T follicular helper cell (primary cell): ENCODE measurements around the gene TRAF3.

Experiments
- DNase-seq: peaks from one replicate; pipeline ENCODE4 v3.0.0-alpha.2; 2020; ENCODE audit warnings: low read depth

Gene TRAF3

DNA sequence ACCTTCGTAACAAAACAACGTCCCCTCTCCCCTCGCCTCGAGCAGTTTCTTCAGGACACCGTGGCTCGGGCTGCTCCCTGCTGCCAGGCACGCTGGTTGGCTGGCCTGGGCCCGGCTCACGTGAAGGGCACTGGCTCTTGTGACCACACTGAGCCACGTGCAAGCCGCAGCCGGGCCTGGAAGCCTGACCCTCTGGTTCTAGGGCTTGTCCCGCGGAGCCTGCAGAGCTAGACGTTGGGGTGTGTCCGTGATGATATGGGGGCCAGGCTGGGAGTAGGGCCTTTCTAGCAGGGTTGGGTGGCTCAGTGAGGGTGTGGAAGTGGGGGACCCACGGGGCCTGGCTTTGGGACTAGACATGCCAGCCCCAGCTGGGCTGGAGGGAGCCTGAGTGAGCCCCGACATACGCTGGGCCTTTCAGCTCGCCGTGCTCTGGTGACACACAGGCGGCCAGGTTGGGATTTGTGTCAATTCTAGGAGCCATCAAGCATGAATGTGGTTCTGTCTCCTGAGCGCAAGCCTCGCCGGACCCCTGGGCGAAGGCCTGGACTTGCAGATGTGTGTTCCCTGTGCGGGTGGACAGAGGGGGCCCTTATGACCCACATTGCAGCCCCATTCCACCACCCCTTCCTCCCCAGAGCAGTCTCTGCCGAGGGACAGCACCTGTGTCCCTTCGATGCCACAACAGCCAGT, 131.7 kb downstream of the TRAF3 start:
- DNase-seq = no peak

DNA sequence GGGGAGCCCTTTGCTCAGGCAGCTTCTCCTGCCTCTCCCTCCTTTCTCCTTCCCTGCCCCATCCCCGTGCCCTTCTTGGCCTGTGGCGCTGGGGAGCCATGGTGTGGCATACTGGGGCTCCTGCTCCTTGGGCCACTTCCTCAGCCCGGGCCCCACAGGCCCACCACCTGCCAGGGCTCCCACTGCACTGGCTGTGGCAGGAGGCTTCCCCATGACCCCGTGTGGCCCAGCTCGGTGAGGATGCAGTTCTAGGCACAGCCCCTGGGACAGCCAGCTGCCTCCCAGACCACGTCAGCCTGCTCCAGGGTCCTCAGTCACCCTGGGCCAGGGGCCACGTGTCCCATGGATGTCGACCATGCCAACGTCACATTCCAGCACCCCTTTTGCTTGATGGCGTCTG, 132.2 kb downstream of the TRAF3 start:
- DNase-seq = no peak

DNA sequence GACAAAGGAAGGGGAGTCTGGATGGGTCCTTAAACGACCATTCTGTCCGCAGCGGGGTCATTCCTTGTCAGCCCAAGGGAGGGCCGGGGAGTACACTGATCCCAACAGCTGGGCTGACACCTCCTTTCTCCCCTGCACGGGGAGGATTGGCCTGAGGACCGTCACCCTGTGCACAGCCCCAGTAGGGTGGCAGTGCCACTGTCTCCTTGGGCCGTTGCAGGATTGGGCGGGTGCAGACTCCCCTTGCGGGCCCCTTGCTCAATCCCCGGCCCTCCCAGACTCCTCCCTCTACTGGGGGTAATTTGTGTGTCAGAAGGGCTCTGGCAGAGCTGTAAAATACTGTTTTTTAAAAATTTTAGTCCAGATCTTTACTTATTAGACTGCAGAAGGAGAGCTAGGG, 132.7 kb downstream of the TRAF3 start:
- no peak for DNase-seq

DNA sequence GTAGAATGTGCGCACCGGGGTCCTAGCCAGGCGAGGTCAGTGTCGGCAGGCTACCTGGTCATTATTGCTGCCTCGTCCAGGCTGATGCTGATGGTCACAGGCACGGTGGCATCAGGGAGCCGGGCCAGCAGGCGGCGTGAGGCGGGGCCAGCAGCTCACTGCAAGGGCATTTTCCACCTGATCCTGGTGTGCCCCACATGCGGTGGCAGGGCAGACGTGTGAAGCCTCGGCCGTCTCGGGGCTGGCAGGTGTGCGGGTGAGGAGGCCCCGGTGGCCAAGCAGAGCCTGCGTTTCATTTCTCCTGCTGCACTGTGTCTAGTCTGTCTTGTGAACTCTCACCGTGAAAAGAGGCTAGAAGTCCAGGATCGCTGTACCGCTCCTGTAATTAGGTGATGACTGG, 133.2 kb downstream of the TRAF3 start:
- DNase-seq = no peak

DNA sequence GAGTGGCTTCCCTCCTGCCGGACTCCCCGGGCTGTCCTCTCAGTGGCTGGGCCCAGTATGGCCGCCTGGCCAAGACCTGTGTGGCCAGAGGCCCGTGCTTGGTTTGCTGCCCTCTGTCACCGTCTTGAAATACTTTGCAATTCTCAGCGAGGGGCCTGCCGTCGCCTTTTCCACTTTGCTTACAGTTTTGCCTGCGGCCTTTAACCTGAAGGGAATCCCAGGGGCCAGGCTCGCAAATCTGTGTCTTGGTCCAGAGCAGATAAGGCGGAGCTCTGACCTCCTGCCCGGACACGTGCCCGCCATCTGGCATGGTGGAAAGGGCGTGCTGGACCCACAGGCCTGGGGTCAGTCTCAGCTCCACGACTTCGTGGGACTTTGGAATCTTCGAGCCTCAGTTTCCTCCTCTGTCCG, 134.3 kb downstream of the TRAF3 start:
- DNase-seq = no peak

DNA sequence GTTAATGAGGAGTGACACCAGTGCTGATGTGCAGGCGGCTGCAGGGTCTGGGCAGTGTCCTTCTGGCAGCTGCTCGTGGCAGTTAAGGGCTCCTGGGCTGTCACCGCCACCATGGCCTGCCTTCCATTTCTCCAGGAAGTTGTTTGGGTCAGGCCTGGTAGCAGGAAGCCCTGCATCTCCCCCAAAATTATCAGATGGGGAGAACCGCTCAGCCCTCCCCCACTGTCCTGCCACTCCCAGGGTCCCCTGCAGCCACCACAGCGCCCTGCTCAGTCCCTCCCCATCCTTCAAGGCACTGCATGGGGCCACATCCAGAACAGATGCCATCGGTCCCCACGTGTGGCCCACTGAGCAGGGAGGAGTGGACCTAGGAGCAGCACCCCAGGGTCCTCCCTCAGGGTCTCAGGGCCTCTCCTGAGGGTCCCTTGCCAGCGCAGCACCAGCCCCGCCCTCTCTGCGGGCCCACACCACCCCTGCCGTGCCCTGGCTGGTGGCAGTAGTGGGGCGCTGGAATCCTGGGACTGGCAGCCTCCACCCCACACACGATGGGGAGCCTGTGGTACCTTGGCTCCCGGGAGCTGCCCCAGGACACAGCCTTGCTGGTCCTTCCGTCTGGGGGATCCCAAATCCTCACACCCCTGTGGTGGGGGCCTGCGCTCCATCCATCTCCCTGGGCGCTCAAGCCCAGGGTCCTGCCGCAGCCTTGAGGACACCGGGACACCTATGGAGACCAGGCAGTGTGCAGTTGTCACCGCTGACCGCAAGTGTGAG, 134.9 kb downstream of the TRAF3 start:
- DNase-seq = no peak

DNA sequence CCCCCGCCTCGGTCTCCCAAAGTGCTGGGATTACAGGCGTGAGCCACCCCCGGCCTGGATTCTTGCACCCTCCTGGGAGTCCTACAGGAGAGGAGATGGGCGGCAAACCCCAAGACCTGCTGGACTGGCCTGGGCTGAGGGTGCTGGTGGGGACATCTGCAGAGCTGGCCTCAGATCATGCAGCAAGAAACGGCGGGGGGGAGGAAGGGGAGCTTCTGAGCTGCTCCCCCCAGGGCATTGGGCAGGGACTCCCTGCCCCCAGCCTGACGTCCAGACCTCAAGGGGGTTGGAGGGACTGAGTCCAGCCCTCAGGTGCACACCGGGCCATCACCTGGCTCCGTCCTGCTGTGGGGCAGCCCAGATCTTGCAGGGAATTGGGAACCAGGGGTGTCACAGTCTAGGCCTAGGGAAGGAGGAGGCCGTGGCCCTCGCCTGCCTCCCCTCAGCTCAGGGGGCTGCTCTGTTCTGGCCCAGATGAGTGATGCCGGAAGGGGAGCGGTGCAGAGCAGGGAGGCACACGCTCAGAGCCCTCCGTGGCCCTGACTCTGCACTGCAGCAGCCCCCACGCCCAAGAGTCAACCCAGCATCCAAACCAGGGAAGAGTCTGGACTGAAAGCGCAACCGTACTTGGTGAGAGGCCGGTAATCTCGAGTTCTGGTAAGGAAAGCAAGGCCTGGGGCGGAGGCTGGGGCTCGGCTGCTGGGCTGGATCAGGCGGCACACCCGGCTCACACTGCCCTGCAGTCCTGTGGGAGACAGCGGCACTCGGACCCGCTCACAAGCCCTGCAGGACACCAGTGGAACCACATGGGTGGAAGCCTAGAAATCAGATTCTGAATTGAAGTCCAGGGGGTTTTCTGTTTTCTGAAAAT, 136.3 kb downstream of the TRAF3 start:
- DNase-seq = no peak

DNA sequence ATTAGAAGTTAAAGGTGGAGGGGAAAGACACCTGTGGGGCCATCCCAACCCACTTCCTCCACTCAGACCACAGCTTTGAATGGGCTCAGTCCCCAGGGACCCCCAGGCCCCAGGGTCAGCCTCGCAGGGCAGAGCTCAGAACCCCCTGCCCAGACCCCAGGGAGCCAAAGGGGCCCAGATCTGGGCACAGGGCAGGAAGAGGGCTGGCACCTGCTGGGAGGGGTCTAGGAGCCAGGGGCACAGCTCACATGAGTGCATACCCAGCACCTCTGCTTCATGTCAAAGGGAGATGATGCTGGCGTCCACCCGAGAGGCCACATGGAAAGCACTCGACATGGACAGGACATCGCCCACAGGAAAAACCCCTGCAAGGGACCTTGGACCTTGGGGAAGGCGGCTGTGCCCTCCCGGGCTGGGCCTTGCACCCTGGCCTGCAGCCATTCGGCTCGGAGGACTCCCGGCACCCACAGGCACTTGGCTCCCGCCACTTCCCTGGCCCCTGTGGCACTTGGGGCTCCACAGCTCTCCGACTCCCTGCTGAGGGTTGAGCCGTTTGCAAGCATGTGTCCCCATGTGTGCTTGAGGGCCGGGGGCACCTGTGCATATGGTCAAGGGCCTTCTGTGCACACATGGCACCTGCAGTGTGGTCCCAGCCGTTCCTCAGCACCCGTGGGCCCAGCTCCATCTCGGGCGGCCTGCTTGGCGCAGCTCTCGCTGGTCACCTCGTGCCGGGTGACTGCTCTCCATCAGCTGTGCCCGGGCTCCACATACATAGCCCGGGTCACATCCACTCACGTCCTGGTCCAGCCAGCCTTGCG, 137.4 kb downstream of the TRAF3 start:
- no peak for DNase-seq

DNA sequence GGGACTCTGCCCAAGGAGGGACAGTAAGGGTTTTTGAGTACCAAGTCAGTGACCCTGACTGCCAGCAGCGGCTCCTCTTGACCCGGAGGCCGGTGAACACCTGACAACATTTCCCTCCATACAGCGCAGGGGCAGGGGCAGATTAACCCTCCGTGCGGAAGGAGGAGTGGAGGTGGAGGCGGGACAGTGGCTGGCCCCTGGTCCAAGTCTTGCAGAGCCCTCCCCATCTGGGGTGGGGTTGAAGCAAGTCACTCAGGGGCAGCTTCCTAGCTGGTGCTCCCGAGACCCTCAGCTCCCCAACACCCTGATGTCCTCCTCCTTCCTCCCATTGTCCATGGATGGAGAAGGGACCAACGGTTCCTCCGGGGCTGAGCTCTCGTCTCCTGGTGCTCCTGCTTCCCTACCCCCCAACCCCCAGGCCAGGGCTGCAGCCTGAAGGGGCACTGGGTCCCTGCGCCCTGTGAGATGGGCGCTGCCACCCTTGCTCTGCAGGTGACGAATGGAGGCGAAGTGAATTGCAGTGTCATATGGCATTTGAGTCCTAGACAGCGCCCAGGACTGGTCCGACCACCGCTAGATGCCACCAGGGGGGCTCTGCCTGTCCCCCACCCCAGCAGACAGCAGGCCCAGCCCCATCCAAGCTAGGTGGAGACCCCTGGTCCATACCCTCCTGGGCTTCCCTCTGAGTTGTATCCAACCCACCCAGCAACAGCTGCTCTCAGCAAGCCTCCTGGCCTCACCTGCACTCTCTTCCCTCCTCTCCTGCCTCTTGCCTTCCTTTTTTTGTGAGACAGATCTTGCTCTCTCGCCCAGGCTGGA, 138.3 kb downstream of the TRAF3 start:
- no peak for DNase-seq

DNA sequence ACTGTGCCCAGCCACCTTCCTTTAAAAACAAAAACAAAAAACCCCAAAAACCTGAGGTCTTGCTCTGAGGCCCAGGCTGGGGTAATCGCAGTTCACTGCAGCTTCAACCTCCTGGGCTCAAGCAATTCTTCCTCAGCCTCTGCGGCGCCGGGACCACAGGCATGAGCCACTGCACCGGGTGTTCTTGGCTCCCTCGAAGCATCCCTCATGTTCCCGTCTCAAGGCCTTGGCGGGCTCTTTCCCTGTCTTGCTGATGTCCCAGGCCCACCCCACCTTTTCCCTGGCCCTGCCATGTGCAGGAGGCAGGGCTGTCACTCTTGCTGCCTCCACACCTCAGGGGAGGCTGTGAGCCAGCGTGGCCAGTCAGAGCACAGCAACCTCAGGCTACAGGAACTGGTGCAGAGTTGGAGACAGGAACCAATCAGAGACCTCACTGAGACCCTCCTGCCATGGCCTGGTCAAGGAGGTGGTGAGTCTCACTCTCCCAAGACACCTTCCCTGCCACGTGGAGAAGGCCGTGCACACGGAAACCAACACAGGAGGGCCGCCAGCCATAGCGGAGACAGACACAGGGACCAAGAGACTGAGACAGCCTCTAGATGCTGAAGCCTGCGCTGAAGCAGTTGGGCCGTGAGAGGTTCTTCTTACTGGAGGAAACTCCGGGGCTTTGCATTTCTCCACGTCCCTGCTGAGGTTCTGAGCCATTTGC, 139.3 kb downstream of the TRAF3 start:
- no peak for DNase-seq

DNA sequence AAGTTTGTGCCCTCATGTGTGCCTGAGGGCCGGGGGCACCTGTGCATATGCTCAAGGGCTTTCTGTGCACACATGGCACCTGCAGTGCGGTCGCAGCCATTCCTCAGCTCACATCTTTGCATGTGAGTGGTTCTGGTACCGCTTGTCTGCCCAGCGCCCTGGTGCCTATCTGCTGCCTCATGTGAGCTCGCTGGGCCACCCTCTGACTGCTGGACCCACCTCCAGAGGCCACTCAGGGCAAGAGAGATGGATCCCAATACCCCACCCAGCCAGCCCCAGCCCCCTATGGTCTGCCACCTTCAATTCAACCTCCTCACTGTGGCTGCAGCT, 139.8 kb downstream of the TRAF3 start:
- no peak for DNase-seq

DNA sequence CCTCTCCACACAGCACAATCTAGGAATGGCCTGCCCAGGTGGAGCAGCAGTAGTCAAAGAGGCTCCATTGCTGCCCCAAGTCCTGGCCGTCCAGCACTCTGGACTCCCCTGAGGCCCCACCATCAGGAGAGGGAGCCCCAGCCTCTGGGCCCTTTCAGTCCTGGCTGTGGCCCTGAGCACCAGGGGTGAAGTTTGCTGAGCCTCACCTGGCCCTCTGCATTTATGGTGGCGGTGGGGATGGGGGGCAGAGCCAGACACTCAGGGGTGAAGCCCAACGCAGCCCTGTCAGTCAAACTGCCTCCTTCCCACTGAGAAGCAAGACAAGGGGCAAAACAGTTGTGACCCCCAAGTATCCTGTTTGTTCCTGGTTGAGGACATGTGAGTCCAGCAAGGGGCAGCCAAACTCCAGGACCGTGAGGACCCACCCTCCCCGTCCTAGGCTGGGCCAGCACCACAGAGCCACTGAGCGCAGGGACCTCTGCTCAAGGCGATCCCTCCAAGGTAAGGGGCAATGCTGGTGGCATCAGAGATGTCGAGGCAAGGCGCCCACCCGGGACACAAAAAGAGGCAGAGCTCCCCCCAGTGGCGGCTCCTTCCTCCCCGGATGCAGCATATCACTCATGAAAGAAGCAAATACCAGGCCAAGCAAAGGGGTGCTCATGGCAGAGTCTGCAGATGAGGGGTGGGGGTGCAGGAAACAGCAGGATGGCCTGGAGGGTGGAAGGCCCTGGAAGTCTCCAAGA, 140.4 kb downstream of the TRAF3 start:
- DNase-seq = peak; percentile 27

DNA sequence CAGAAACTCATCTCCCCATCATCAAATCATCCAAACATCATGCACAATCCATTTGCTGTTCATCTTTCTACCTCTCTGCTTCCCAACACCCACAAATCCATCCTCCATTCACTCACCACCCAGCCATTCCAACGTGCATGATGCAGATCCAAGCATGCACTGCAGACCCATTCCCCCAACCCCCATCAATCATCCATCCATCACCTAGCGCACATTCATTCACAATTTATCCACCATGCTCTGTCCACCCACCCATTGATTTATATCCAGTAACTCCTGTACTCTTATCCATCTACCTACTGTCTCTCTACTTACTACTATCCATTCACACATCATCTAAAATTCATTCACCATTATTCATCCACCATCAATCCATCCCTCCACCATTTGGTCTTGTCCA, 141.2 kb downstream of the TRAF3 start:
- DNase-seq = no peak

DNA sequence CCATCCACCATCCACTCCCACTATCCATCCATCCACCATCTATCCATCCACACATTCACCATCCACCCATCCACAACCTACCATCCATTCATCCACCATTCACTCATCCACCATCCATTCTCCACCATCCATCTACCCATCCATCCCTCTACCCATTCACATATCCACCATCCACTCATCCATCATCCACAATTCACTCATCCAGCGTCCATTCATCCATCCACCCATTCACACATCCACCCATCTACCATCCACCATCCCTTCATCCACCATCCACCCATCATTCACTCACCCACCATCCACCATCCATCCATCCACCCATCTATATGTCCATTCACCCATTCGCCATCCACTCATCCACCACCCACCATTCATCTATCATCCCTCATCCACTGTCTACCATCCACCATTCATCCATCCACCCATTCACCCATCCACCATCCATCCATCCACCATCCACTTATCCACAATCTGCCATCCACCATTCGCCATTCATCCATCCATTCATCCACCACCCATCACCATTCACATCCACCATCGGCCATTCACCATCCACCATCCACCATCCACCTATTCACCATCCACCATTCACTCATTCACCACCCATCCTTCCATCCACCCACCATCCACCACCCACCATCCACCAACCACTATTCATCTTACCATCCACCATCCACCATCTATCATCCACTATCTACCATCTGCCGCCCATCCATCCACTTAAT, 143.2 kb downstream of the TRAF3 start:
- DNase-seq = no peak

DNA sequence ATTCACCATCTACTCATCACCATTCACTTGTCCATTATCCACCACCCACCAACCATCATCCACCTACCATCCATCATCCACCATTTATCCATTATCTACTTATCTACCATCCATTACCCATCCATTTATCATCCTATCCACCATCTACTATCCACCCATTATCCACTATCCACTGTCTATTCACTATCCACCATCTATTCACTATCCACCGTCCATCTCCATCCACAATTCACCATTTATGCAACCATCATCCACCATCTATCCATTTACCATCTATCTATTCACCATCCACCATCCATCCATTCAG, 143.7 kb downstream of the TRAF3 start:
- no peak for DNase-seq

DNA sequence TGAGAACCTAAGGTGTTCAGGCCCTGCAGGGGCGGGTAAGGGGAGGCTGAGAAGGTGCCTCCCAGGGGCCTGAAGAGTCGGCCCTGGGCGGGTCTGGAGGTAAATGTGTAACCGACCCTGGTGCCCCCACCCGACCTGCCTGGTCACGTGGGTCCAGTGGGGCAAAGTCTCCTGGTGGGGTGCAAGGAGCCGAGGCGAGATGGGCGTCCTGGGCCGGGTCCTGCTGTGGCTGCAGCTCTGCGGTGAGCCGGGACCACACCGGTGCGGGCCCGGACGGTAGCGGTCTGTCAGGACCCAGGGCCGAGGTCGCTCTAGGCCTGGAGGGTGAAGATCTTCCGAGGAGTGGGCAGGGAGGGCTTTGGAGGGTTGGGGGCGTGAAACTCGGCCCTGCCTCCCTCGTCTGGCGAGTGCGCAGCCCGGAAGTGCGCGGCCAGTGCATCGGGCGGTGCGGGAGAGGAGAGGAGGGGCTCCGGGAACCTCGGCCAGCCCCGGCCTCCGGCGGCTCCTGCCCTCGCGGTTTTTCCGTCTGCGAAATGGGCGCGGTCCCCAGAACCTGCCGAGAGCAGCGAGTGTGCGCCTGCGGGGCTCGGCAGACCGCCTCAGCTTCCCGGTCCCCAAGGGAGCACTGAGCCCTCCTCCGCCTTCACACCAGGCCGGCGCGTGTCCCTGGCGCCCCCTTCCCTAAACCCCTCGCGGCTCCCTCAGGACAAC, 145.4 kb downstream of the TRAF3 start, which contains the start of gene AMN:
Gene AMN (plus strand): TSS at position 174 of the 711 bp plus-strand sequence. CDS start 26 bp downstream, at position 200.
- DNase-seq = no peak

DNA sequence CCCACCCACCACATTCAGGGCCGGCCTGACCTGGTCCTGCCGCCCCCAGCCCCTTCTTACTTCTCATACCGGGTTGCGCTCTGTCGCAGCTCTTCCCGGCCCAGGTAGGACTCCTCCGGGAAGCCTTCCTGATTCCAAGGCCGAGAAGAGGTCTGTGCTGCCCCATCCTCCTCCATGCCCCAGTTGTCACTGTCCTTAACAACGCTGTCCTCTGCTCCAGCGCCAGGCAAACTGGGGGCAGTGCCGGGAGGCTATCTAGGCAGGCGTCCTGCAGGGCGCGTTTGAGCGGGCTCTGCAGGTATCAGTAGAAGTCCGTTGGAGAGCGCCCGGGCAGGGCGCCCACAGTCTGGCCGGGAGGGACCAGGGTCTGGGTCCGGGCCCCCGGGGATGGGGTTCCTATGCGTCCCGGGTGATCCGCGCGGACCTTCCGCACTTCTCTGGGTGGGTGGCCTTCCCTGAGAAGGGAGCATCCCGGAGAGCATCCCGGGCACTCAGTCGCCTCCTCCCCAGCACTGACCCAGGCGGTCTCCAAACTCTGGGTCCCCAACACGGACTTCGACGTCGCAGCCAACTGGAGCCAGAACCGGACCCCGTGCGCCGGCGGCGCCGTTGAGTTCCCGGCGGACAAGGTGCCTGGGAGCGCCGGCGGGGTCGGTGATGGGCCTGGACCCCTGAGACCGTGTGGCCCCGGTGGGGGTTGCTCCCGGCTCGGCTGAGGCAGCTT, 146.1 kb downstream of the TRAF3 start:
- DNase-seq = no peak
